SK-N-SH (cell line): ENCODE measurements around the gene PTGR3. TPM values are rescaled to one million over a fixed set of nuclear protein-coding genes. Genes with fewer than 3 reads are reported as not detected.

Experiments used
- CTCF ChIA-PET: fragments of 300-600, 350-600 bp; formaldehyde crosslinking; extraction: SDS; loops from one replicate; lab custom pipeline; 2021; lab: Yijun Ruan, JAX
- POLR2A ChIA-PET: fragments of 350-600 bp; sonication (Branson Sonifier 250); formaldehyde crosslinking; extraction: SDS; loops from one replicate; lab custom pipeline; 2020; ENCODE audit warnings: antibody characterized with exemption, inconsistent platforms; lab: Yijun Ruan, JAX
- DNase-seq: peaks from one replicate; pipeline ENCODE4 v3.0.0; 2012
- H2AFZ ChIP-seq: fragments of 200-600 bp; sonication (generic); 2 replicates; pipeline ENCODE4 v1.8.1; 2016; ENCODE audit warnings: antibody characterized with exemption, mild to moderate bottlenecking, low read depth
- H3F3A ChIP-seq: fragments of 200-600 bp; sonication (generic); replicated peaks from 2 replicates; pipeline ENCODE3; 2016; ENCODE audit warnings: antibody characterized with exemption, mild to moderate bottlenecking; ENCODE audit not compliant: insufficient read depth
- H3K27ac ChIP-seq, 2 experiments: fragments of 200-500 bp in 1 of 2; fragments of 200-600 bp in 1 of 2; sonication (Bioruptor generic) in 1 of 2; sonication (generic), shearing (Covaris generic) in 1 of 2; 2 replicates each; pipeline versions ENCODE4 v1.5.1 to v1.6.1; 2014 to 2016; ENCODE audit warnings: low read depth in 2 of 2, inconsistent platforms in 1 of 2, low read length in 1 of 2, mild to moderate bottlenecking in 1 of 2, mixed read lengths in 1 of 2
- H3K27me3 ChIP-seq: fragments of 200-600 bp; sonication (generic), shearing (Covaris generic); 2 replicates; pipeline ENCODE4 v1.6.1; 2016; ENCODE audit warnings: mixed run types; ENCODE audit not compliant: insufficient read depth
- H3K36me3 ChIP-seq, 2 experiments: fragments of 200-500 bp in 1 of 2; fragments of 200-600 bp in 1 of 2; sonication (Bioruptor generic) in 1 of 2; sonication (generic) in 1 of 2; replicated peaks in 1 of 2; 2 replicates each; pipeline versions ENCODE3 to v1.5.1; 2014 to 2016; ENCODE audit warnings: low read length in 1 of 2, mild to moderate bottlenecking in 1 of 2; ENCODE audit not compliant: insufficient read depth in 2 of 2, control insufficient read depth in 1 of 2
- H3K4me1 ChIP-seq, 2 experiments: fragments of 200-500 bp in 1 of 2; fragments of 200-600 bp in 1 of 2; sonication (Bioruptor generic) in 1 of 2; sonication (generic), shearing (Covaris generic) in 1 of 2; 2 replicates each; pipeline versions ENCODE4 v1.5.1 to v1.6.1; 2014 to 2016; ENCODE audit warnings: low read depth in 1 of 2, low read length in 1 of 2, mixed run types in 1 of 2; ENCODE audit not compliant: insufficient read depth in 2 of 2, control insufficient read depth in 1 of 2
- H3K4me2 ChIP-seq: fragments of 200-600 bp; sonication (generic), shearing (Covaris generic); 2 replicates; pipeline ENCODE4 v1.6.1; 2017; ENCODE audit warnings: mixed run types
- H3K4me3 ChIP-seq, 2 experiments: fragments of 200-500 bp in 1 of 2; fragments of 200-600 bp in 1 of 2; sonication (Bioruptor generic) in 1 of 2; sonication (generic), shearing (Covaris generic) in 1 of 2; 2 replicates each; pipeline versions ENCODE4 v1.5.1 to v1.8.1; 2014 to 2016; ENCODE audit warnings: low read depth in 2 of 2, inconsistent platforms in 1 of 2, low read length in 1 of 2, mild to moderate bottlenecking in 1 of 2, mixed read lengths in 1 of 2, moderate library complexity in 1 of 2
- H3K79me2 ChIP-seq: fragments of 200-600 bp; sonication (generic); 2 replicates; pipeline ENCODE4 v1.8.1; 2017; ENCODE audit warnings: mild to moderate bottlenecking; ENCODE audit not compliant: insufficient read depth
- H3K9ac ChIP-seq: fragments of 200-600 bp; sonication (generic); 2 replicates; pipeline ENCODE4 v1.6.1; 2017; ENCODE audit warnings: mixed run types
- H3K9me2 ChIP-seq: fragments of 200-600 bp; sonication (generic); 2 replicates; pipeline ENCODE4 v1.6.1; 2017; ENCODE audit warnings: mixed run types
- H3K9me3 ChIP-seq: fragments of 200-600 bp; sonication (generic); 2 replicates; pipeline ENCODE4 v1.6.1; 2017; ENCODE audit warnings: mixed run types, mild to moderate bottlenecking, moderate library complexity
- H4K20me1 ChIP-seq: fragments of 200-600 bp; sonication (generic); 2 replicates; pipeline ENCODE4 v1.6.1; 2017; ENCODE audit warnings: mild to moderate bottlenecking, mixed run types; ENCODE audit not compliant: insufficient read depth
- CHD2 ChIP-seq: fragments of 150-350 bp; IDR thresholded peaks from 2 replicates; pipeline ENCODE4 v1.6.1; 2018; ENCODE audit warnings: low read length; ENCODE audit not compliant: partially characterized antibody
- CTCF ChIP-seq: fragments of 200-600 bp; sonication (generic); IDR thresholded peaks from 2 replicates; pipeline ENCODE4 v1.6.1; 2017; ENCODE audit warnings: antibody characterized with exemption, mild to moderate bottlenecking, moderate library complexity
- EZH2phosphoT487 ChIP-seq: fragments of 200-600 bp; sonication (generic); IDR thresholded peaks from 2 replicates; pipeline ENCODE4 v1.6.1; 2017; ENCODE audit warnings: low read depth, mixed run types, mild to moderate bottlenecking, antibody characterized with exemption, moderate library complexity, borderline replicate concordance
- FOXJ3 ChIP-seq: sonication (generic); formaldehyde crosslinking; IDR thresholded peaks from 2 replicates; pipeline ENCODE4 v1.5.1; 2020; ENCODE audit warnings: mild to moderate bottlenecking, missing genetic modification reagents
- GATA2 ChIP-seq: sonication (generic); formaldehyde crosslinking; IDR thresholded peaks from 2 replicates; pipeline ENCODE4 v1.5.0; 2020; ENCODE audit warnings: mild to moderate bottlenecking, missing genetic modification reagents
- IRF3 ChIP-seq: fragments of 150-350 bp; IDR thresholded peaks from 2 replicates; pipeline ENCODE4 v1.6.1; 2016; ENCODE audit warnings: mild to moderate bottlenecking, low read depth, low read length
- MAX ChIP-seq: IDR thresholded peaks from 2 replicates; pipeline ENCODE4 v1.4.0; 2012; ENCODE audit warnings: low read depth
- MEF2A ChIP-seq: IDR thresholded peaks from 2 replicates; pipeline ENCODE4 v1.4.0; 2012; ENCODE audit warnings: low read depth, borderline replicate concordance
- NRF1 ChIP-seq: IDR thresholded peaks from 2 replicates; pipeline ENCODE4 v1.6.1; 2012; ENCODE audit warnings: low read depth, mild to moderate bottlenecking, low read length
- PBX3 ChIP-seq: IDR thresholded peaks from 2 replicates; pipeline ENCODE4; 2012
- RAD21 ChIP-seq: IDR thresholded peaks from 2 replicates; pipeline ENCODE4 v1.6.1; 2012; ENCODE audit warnings: mild to moderate bottlenecking, low read length
- RFX5 ChIP-seq: IDR thresholded peaks from 2 replicates; pipeline ENCODE4 v1.6.1; 2012; ENCODE audit warnings: mild to moderate bottlenecking, improper control_type of control experiment, low read length
- TAF1 ChIP-seq: IDR thresholded peaks from 2 replicates; pipeline ENCODE4 v1.6.1; 2012; ENCODE audit warnings: low read depth, mild to moderate bottlenecking, low read length, moderate library complexity, borderline replicate concordance
- TCF12 ChIP-seq: IDR thresholded peaks from 2 replicates; pipeline ENCODE4 v1.4.0; 2012
- USF2 ChIP-seq: fragments of 150-350 bp; IDR thresholded peaks from 2 replicates; pipeline ENCODE4 v1.6.1; 2017; ENCODE audit warnings: antibody characterized with exemption, low read length, low read depth, borderline replicate concordance
- WGBS: methylation state at CpG from one replicate; pipeline ENCODE4 v1.1.6; 2017; ENCODE audit warnings: low lambda C conversion rate; 5-methylcytosine and 5-hydroxymethylcytosine counted together
- polyA plus RNA-seq, 3 experiments: library from polyadenylated mRNA; depleted of rRNA; stranded (reverse); fragments of >200 nt; gene quantifications; 2 replicates each; pipeline ENCODE4 v1.2.3, GENCODE V29; 2012

PTGR3 gene
- polyA plus RNA-seq, 1 of the 3 experiments (the other 2 are of a cell fraction) = 20.7 TPM

- H3K9me3 ChIP-seq = no peaks in the 10 kb centered on the region
- no peak overlapping the region for H3K27ac ChIP-seq
- H3K36me3 ChIP-seq = no peaks in the 10 kb centered on the region
- H2AFZ ChIP-seq = no peak overlapping the region
- DNase-seq = no peak
- POLR2A ChIA-PET = interaction anchor here (0.6 kb wide), 1 partner anchor 72 kb away, joined by 3 read pairs; no protein-coding TSS in a partner anchor
- no peaks in the 10 kb centered on the region for H3K79me2 ChIP-seq
- CTCF ChIA-PET = no interaction called here
- H3K27me3 ChIP-seq = no peaks in the 10 kb centered on the region
- 57% methylated on average over 8 of the region's 8 CpGs for WGBS
- H4K20me1 ChIP-seq = no peaks in the 10 kb centered on the region
- no peaks in the 10 kb centered on the region for H3F3A ChIP-seq
- no peaks in the 10 kb centered on the region for H3K9me2 ChIP-seq
- no peak overlapping the region for H3K9ac ChIP-seq
- no peak overlapping the region for H3K4me3 ChIP-seq
- no peak for TF ChIP-seq TAF1
- TF ChIP-seq FOXJ3 (CRISPR knock-in tag) = no peak
- no peak for TF ChIP-seq NRF1
- no peak for TF ChIP-seq RFX5
- TF ChIP-seq MAX = no peak
- TF ChIP-seq CHD2 = no peak
- no peak for TF ChIP-seq RAD21
- no peak for TF ChIP-seq USF2
- no peak for TF ChIP-seq IRF3
- no peak for TF ChIP-seq MEF2A
- TF ChIP-seq CTCF = no peak
- TF ChIP-seq GATA2 = no peak
- no peak for TF ChIP-seq PBX3
- TF ChIP-seq TCF12 = no peak
- TF ChIP-seq EZH2phosphoT487 = no peak
- TF ChIP-seq, all 33 proteins: peak for 0
- Histone ChIP-seq H3K4me2 (no peak overlapping the region), H3K4me1 (no peaks in the 10 kb centered on the region; a peak in 1 of 4 replicates)
Measured at GRCh38 chr18:75165926-75166325, 43.0 kb downstream of the PTGR3 start.
